ENCODE results near the gene CDC16.

Gene CDC16

GRCh38 chr13:114296902-114297301 is 62.2 kb downstream of the CDC16 start:
- ChIA-PET CTCF (interaction anchor here (0.6 kb wide), 1 partner anchor 44 kb away, joined by 3 read pairs; no protein-coding TSS in a partner anchor), POLR2A (interaction anchor here (0.6 kb wide), 1 partner anchor 273 kb away, joined by 3 read pairs; no protein-coding TSS in a partner anchor)
- Histone ChIP-seq H3K9me3 (ENCODE audit: control insufficient read depth, insufficient read depth, low read depth, low read length) (no peaks in the 10 kb centered on the region), H3K4me1 (ENCODE audit: control insufficient read depth, insufficient read depth, low read length) (no peaks in the 10 kb centered on the region), H3K27ac (ENCODE audit: extremely low read depth, low read depth, low read length) (no peak overlapping the region), H3K36me3 (ENCODE audit: control insufficient read depth in 2 of 2, insufficient read depth in 1 of 2, low read length in 2 of 2) (peaks cover 6 to 35% of the 10 kb centered on the region in 2 experiments; a peak in 2 of 3 replicates), H3K4me3 (ENCODE audit: low read depth, low read length) (no peak overlapping the region)
- TF ChIP-seq ZFP3 (tag by site-specific recombination; IDR thresholded peaks at IDR 0.05; ENCODE audit: low read depth) (no peak), REPIN1 (tag by site-specific recombination; IDR thresholded peaks at IDR 0.05; ENCODE audit: low read depth) (no peak), ZNF140 (tag by site-specific recombination; IDR thresholded peaks at IDR 0.05) (no peak)

DNA sequence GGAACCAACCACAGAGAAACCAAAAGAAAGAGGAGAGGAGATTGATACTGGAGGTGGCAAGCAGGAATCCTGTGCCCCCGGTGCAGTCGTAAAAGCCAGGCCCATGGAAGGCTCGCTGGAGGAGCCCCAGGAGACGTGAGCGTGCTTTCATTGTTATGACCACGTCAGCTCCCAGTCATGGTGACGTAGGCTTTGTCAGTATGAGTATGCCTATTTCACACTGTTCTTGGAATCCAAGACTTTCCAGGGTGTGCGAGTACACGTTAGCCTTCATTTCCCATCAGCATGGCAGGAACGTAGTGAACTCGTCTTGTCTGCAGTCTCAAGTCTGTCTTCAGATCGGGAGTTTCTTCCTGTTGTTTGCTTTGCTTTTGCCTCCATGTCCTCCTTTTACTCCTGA is 64.2 kb downstream of the CDC16 start:
- TF ChIP-seq ZBTB17 (tag by site-specific recombination; IDR thresholded peaks at IDR 0.05), result 0 out of 2 replicates have a peak, but pooled peaks have one; percentile 12
- no peak for TF ChIP-seq ZNF76 (tag by site-specific recombination; IDR thresholded peaks at IDR 0.05; ENCODE audit: borderline replicate concordance, low read depth)
- TF ChIP-seq, protein P1, sequence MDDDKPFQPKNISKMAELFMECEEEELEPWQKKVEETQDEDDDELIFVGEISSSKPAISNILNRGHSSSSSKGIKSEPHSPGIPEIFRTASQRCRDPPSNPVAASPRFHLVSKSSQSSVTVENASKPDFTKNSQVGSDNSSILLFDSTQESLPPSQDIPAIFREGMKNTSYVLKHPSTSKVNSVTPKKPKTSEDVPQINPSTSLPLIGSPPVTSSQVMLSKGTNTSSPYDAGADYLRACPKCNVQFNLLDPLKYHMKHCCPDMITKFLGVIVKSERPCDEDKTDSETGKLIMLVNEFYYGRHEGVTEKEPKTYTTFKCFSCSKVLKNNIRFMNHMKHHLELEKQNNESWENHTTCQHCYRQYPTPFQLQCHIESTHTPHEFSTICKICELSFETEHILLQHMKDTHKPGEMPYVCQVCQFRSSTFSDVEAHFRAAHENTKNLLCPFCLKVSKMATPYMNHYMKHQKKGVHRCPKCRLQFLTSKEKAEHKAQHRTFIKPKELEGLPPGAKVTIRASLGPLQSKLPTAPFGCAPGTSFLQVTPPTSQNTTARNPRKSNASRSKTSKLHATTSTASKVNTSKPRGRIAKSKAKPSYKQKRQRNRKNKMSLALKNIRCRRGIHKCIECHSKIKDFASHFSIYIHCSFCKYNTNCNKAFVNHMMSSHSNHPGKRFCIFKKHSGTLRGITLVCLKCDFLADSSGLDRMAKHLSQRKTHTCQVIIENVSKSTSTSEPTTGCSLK (tag by site-specific recombination; IDR thresholded peaks at IDR 0.05), result no peak
- TF ChIP-seq, protein P2, sequence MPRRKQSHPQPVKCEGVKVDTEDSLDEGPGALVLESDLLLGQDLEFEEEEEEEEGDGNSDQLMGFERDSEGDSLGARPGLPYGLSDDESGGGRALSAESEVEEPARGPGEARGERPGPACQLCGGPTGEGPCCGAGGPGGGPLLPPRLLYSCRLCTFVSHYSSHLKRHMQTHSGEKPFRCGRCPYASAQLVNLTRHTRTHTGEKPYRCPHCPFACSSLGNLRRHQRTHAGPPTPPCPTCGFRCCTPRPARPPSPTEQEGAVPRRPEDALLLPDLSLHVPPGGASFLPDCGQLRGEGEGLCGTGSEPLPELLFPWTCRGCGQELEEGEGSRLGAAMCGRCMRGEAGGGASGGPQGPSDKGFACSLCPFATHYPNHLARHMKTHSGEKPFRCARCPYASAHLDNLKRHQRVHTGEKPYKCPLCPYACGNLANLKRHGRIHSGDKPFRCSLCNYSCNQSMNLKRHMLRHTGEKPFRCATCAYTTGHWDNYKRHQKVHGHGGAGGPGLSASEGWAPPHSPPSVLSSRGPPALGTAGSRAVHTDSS (tag by site-specific recombination; IDR thresholded peaks at IDR 0.05), result no peak
- no peak for TF ChIP-seq ZNF580 (tag by site-specific recombination; IDR thresholded peaks at IDR 0.05)
- ChIA-PET CTCF (interaction anchor here (1.3 kb wide), 1 partner anchor 9 kb away, joined by 6 read pairs; no protein-coding TSS in a partner anchor), POLR2A (no interaction called here)

GRCh38 chr13:114299604-114300305 is 65.1 kb downstream of the CDC16 start:
- no peak overlapping the region for H3K27ac ChIP-seq (ENCODE audit: extremely low read depth, low read depth, low read length)
- no peak overlapping the region for H3K4me3 ChIP-seq (ENCODE audit: low read depth, low read length)
- no peaks in the 10 kb centered on the region for H3K4me1 ChIP-seq (ENCODE audit: control insufficient read depth, insufficient read depth, low read length)
- ChIA-PET CTCF (interaction anchor here (1.3 kb wide), 1 partner anchor 8 kb away, joined by 6 read pairs; no protein-coding TSS in a partner anchor), POLR2A (no interaction called here)
- peak; percentile 71 for TF ChIP-seq EGR2 (tag by site-specific recombination; IDR thresholded peaks at IDR 0.05; ENCODE audit: low read depth)
- peak; percentile 52 for TF ChIP-seq ZFHX2 (tag by site-specific recombination; conservative IDR thresholded peaks at IDR 0.05)
- no peak for TF ChIP-seq ZNF510 (tag by site-specific recombination; IDR thresholded peaks at IDR 0.05; ENCODE audit: insufficient replicate concordance)
- TF ChIP-seq ZNF239 (tag by site-specific recombination; IDR thresholded peaks at IDR 0.05), result no peak
- peaks cover 0 to 48% of the 10 kb centered on the region in 2 experiments; a peak in 2 of 3 replicates for H3K36me3 ChIP-seq (ENCODE audit: control insufficient read depth in 2 of 2, insufficient read depth in 1 of 2, low read length in 2 of 2)
- no peaks in the 10 kb centered on the region for H3K9me3 ChIP-seq (ENCODE audit: control insufficient read depth, insufficient read depth, low read depth, low read length)

More for the DNA sequence above, 64.2 kb downstream of the CDC16 start:
- H3K9me3 ChIP-seq (ENCODE audit: control insufficient read depth, insufficient read depth, low read depth, low read length), result no peaks in the 10 kb centered on the region
- H3K27ac ChIP-seq (ENCODE audit: extremely low read depth, low read depth, low read length), result no peak overlapping the region
- H3K36me3 ChIP-seq (ENCODE audit: control insufficient read depth in 2 of 2, insufficient read depth in 1 of 2, low read length in 2 of 2), result peaks cover 0 to 40% of the 10 kb centered on the region in 2 experiments; a peak in 2 of 3 replicates
- H3K4me1 ChIP-seq (ENCODE audit: control insufficient read depth, insufficient read depth, low read length), result no peaks in the 10 kb centered on the region
- no peak overlapping the region for H3K4me3 ChIP-seq (ENCODE audit: low read depth, low read length)
